Breast epithelium (tissue), 4 donors: Measurements from ENCODE around the gene LRRC26. TPM values are rescaled to one million over a fixed set of nuclear protein-coding genes. Genes with fewer than 3 reads are reported as not detected.
A peak's percentile ranks its signal among the peaks of the same experiment; 100 is the strongest.

Experiments used
- DNase-seq, 2 donors: peaks; one replicate each; pipeline ENCODE4 v3.0.0-alpha.2; 2019; ENCODE audit warnings: low spot score in 2 of 2
- H3K27ac ChIP-seq, 2 donors: fragments of 200-600 bp; sonication (generic) in 1 of 2; one replicate each; pipeline ENCODE4 v1.5.1; 2016 to 2019; ENCODE audit warnings: mild to moderate bottlenecking in 1 of 2
- H3K27me3 ChIP-seq, 2 donors: fragments of 200-600 bp; sonication (generic) in 1 of 2; one replicate each; pipeline versions ENCODE4 v1.5.1 to v1.6.0; 2017 to 2019; ENCODE audit warnings: control low read depth in 1 of 2, mild to moderate bottlenecking in 1 of 2
- H3K36me3 ChIP-seq: fragments of 200-600 bp; one replicate; pipeline ENCODE4 v1.5.1; 2019
- H3K4me1 ChIP-seq, 2 donors: fragments of 200-600 bp; sonication (generic); one replicate each; pipeline ENCODE4 v1.5.1; 2016 to 2019; ENCODE audit warnings: control low read depth in 1 of 2
- H3K4me3 ChIP-seq, 3 donors: fragments of 200-600 bp; sonication (generic); 1 replicate in 2 of 3; 2 replicates in 1 of 3; pipeline ENCODE4 v1.5.1; 2016 to 2019; ENCODE audit warnings: mild to moderate bottlenecking in 3 of 3, moderate library complexity in 2 of 3
- H3K9me3 ChIP-seq, 2 donors: fragments of 200-600 bp; sonication (generic) in 1 of 2; one replicate each; pipeline ENCODE4 v1.5.1; 2016 to 2019; ENCODE audit warnings: control low read depth in 1 of 2
- CTCF ChIP-seq, 3 donors: fragments of 450-650 bp; IDR thresholded peaks; one replicate each; pipeline ENCODE4 v1.5.1; 2016 to 2017; ENCODE audit warnings: antibody characterized with exemption in 3 of 3, mild to moderate bottlenecking in 3 of 3, moderate library complexity in 3 of 3
- POLR2A ChIP-seq: fragments of 450-650 bp; IDR thresholded peaks from one replicate; pipeline ENCODE4 v1.6.1; 2016; ENCODE audit warnings: antibody characterized with exemption, mild to moderate bottlenecking, moderate library complexity
- POLR2AphosphoS5 ChIP-seq, 3 donors: sonication (generic); formaldehyde crosslinking; IDR thresholded peaks; one replicate each; pipeline ENCODE4 v1.6.1; 2017; ENCODE audit warnings: antibody characterized with exemption in 3 of 3
- intact Hi-C: fragments of 100-400 bp; cut with DNase I; formaldehyde crosslinking; loops from one replicate; pipeline ENCODE4 v1.15.1; 2023; ENCODE audit warnings: low total_unique reads
- total RNA-seq, 3 donors: library from RNA; depleted of rRNA; stranded (reverse); fragments of >200 nt; gene quantifications; one replicate each; pipeline ENCODE4 v1.1.0, GENCODE V29; 2016

Gene LRRC26
- total RNA-seq, 3 donors from 2014 or later: 7.8 to 9.2 TPM; not detected in 1

GRCh38 chr9:137212520-137212919, 42.7 kb upstream of the LRRC26 start:
- intact Hi-C loops: no loop called here
- H3K27ac ChIP-seq: no peak overlapping the region
- H3K27me3 ChIP-seq: no peaks in the 10 kb centered on the region
- H3K36me3 ChIP-seq: no peaks in the 10 kb centered on the region
- peak overlapping the region in 2 of 3 donors; percentile 19 to 48 for H3K4me3 ChIP-seq
- no peak for DNase-seq
- no peak for TF ChIP-seq CTCF (IDR thresholded peaks at IDR 0.05)
- TF ChIP-seq POLR2AphosphoS5 (IDR thresholded peaks at IDR 0.05): no peak
- TF ChIP-seq POLR2A: no peak
- peaks cover 0 to 8% of the 10 kb centered on the region in 2 donors for H3K4me1 ChIP-seq
- H3K9me3 ChIP-seq: no peaks in the 10 kb centered on the region

DNA sequence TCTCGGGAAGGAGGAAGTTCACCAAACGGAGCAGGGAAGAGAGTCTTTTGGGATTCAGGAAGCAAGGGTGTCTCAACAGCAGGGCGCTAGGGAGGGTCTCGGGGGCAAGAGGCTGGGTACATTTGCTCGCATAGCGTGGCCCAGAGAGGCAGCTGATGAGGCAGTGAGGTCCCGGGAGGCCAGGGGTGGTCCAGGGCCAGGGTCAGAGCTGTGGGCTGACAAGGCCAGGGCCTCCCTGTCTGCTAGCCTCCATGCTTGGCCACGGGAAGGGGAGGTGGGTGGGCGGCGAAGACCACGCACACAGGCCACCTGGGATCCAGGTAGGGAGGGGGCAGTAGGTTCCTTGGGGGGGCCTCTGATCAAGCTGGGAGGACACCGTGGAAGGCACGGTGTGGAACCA, 41.7 kb upstream of the LRRC26 start:
- H3K27me3 ChIP-seq: no peaks in the 10 kb centered on the region
- no peak overlapping the region for H3K4me3 ChIP-seq
- intact Hi-C loops: no loop called here
- TF ChIP-seq POLR2AphosphoS5 (IDR thresholded peaks at IDR 0.05) (no peak), CTCF (IDR thresholded peaks at IDR 0.05) (no peak), POLR2A (no peak)
- peaks cover 1 to 6% of the 10 kb centered on the region in 2 donors for H3K4me1 ChIP-seq
- no peaks in the 10 kb centered on the region for H3K36me3 ChIP-seq
- no peak for DNase-seq
- no peak overlapping the region for H3K27ac ChIP-seq
- no peaks in the 10 kb centered on the region for H3K9me3 ChIP-seq

- peaks cover 13 to 29% of the 10 kb centered on the region in 2 donors for H3K4me1 ChIP-seq
- H3K9me3 ChIP-seq: no peaks in the 10 kb centered on the region
- H3K27ac ChIP-seq: no peak overlapping the region
- H3K4me3 ChIP-seq: peak overlapping the region in 2 of 3 donors; percentile 95 to 98
- intact Hi-C loops: loop anchor here (5.0 kb wide), 1 partner anchor 709 kb away; no protein-coding TSS in a partner anchor
- TF ChIP-seq POLR2AphosphoS5 (IDR thresholded peaks at IDR 0.05) (no peak), CTCF (IDR thresholded peaks at IDR 0.05) (no peak), POLR2A (no peak)
- DNase-seq: no peak
- H3K36me3 ChIP-seq: no peaks in the 10 kb centered on the region
- H3K27me3 ChIP-seq: no peaks in the 10 kb centered on the region
Observed at GRCh38 chr9:137206602-137207001, 36.8 kb upstream of the LRRC26 start.

DNA sequence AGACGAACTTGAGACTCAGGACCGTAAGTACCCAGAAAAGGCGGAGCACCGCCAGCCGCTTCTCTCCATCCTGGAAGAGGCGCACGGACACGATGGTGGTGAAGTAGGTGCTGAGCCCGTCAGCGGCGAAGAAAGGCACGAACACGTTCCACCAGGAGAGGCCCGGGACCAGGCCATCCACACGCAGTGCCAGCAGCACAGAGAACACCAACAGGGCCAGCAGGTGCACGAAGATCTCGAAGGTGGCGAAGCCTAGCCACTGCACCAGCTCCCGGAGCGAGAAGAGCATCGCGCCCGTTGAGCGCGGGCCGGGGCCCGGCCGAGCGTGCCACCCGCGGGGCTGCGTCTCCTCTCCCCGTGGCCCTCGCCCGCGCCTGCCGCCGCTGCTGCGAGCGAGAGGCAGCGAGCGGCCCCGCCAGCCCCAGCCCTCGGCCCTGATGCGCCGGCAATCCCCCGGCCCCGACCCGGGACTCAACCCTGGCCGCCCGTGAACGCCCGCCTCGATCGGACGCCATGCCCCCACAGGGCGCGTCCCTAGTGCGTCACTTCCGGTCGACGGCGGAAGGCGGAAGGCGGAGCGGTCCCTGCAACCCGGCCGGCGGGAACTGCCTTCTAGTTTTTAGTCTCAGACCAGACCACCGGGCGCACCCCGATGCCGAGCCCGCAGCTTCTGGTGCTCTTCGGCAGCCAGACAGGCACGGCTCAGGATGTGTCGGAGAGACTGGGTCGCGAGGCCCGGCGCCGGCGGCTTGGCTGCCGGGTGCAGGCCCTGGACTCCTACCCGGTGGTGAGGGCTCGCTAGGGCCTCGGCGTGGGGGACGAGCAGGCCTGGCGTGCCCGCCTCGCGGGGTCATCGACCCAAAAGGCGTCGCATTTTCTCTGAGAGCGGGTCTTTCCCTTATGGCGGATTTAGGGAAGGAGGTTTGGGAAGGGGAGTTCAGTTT, 35.5 kb upstream of the LRRC26 start, which contains the start of the genes NDOR1 and TMEM203:
Gene NDOR1, plus strand, starts transcription at position 575 of the 944 bp plus-strand sequence. Its CDS starts 78 bp downstream, at position 653.
Gene TMEM203, minus strand, starts transcription at position 523 of the 944 bp plus-strand sequence. Its CDS starts 234 bp downstream, at position 289.
- intact Hi-C loops: loop anchor here (5.0 kb wide), 1 partner anchor 708 kb away; no protein-coding TSS in a partner anchor
- Histone ChIP-seq H3K4me1 (peaks cover 13 to 29% of the 10 kb centered on the region in 2 donors), H3K27ac (peak within 1 kb of the TSS; percentile 89 to 92)

More for the DNA sequence above, 35.5 kb upstream of the LRRC26 start, which contains the start of the genes NDOR1 and TMEM203:
- Histone ChIP-seq H3K9me3 (no peaks in the 10 kb centered on the region), H3K27me3 (no peaks in the 10 kb centered on the region), H3K36me3 (no peaks in the 10 kb centered on the region), H3K4me3 (peak within 1 kb of the TSS; percentile 95 to 98 (median 98))
- no peak for TF ChIP-seq CTCF (IDR thresholded peaks at IDR 0.05)
- peak; percentile 65 for TF ChIP-seq POLR2A
- peak; percentile 84 to 95 (median 94) for TF ChIP-seq POLR2AphosphoS5 (IDR thresholded peaks at IDR 0.05)
- peak; percentile 79 to 93 for DNase-seq
